ENCODE results near the gene NHSL2.

DNA sequence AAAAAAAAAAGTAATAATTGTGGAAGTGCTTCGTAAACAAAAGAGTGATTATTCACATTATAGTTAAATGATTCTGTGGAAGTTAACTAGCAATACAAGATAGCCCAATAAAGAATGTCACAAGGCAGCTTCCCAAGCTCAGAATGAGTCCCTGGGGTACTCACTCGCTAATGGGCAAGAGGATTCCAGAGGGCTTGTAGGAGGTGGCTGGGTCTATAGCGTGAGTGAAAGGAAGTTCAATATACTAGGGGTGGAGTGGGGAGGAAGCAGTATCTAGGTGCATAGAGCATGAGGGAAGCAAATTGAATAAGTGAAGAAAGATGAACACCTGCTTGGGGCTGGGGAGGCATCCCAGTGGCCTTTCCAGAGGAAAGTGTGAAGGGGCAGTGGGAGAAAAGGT, 178.6 kb downstream of the NHSL2 start:
- TF ChIP-seq, protein P1, sequence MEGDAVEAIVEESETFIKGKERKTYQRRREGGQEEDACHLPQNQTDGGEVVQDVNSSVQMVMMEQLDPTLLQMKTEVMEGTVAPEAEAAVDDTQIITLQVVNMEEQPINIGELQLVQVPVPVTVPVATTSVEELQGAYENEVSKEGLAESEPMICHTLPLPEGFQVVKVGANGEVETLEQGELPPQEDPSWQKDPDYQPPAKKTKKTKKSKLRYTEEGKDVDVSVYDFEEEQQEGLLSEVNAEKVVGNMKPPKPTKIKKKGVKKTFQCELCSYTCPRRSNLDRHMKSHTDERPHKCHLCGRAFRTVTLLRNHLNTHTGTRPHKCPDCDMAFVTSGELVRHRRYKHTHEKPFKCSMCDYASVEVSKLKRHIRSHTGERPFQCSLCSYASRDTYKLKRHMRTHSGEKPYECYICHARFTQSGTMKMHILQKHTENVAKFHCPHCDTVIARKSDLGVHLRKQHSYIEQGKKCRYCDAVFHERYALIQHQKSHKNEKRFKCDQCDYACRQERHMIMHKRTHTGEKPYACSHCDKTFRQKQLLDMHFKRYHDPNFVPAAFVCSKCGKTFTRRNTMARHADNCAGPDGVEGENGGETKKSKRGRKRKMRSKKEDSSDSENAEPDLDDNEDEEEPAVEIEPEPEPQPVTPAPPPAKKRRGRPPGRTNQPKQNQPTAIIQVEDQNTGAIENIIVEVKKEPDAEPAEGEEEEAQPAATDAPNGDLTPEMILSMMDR (IDR thresholded peaks at IDR 0.05; ENCODE audit: low read depth, low read length), result no peak
- no peak for TF ChIP-seq EZH2phosphoT487 (IDR thresholded peaks at IDR 0.05; ENCODE audit: low read depth)
